IPS-18a (cell line): ENCODE results near the gene VCL.
"Not testable (repeated sequence)": the region's sequence is repeated elsewhere in the genome, so short reads cannot be mapped to it uniquely, and the experiment has no call there.

Experiments
- H3K27ac ChIP-seq: one replicate; pipeline ENCODE4 v1.5.1; 2013; ENCODE audit warnings: low read length
- H3K27me3 ChIP-seq: one replicate; pipeline ENCODE4 v1.6.1; 2013; ENCODE audit warnings: mild to moderate bottlenecking, low read length; ENCODE audit not compliant: control insufficient read depth, insufficient read depth
- H3K36me3 ChIP-seq: one replicate; pipeline ENCODE4 v1.6.1; 2013; ENCODE audit warnings: low read depth, low read length; ENCODE audit not compliant: control insufficient read depth
- H3K4me1 ChIP-seq: one replicate; pipeline ENCODE4 v1.6.1; 2013; ENCODE audit warnings: low read depth, low read length; ENCODE audit not compliant: control insufficient read depth
- H3K4me3 ChIP-seq: one replicate; pipeline ENCODE4 v1.5.1; 2013; ENCODE audit warnings: low read length
- H3K9ac ChIP-seq: one replicate; pipeline ENCODE4 v1.6.1; 2013; ENCODE audit warnings: mild to moderate bottlenecking, low read length, moderate library complexity
- H3K9me3 ChIP-seq: one replicate; pipeline ENCODE4 v1.6.1; 2013; ENCODE audit warnings: low read depth, low read length; ENCODE audit not compliant: control insufficient read depth

The VCL gene

GRCh38 chr10:74013004-74013403, 15.1 kb downstream of the VCL start:
- Histone ChIP-seq H3K27ac (no peak overlapping the region), H3K9me3 (no peaks in the 10 kb centered on the region), H3K4me1 (peaks cover 21% of the 10 kb centered on the region), H3K9ac (no peak overlapping the region), H3K4me3 (no peak overlapping the region), H3K27me3 (no peaks in the 10 kb centered on the region), H3K36me3 (peaks cover 6% of the 10 kb centered on the region)

DNA sequence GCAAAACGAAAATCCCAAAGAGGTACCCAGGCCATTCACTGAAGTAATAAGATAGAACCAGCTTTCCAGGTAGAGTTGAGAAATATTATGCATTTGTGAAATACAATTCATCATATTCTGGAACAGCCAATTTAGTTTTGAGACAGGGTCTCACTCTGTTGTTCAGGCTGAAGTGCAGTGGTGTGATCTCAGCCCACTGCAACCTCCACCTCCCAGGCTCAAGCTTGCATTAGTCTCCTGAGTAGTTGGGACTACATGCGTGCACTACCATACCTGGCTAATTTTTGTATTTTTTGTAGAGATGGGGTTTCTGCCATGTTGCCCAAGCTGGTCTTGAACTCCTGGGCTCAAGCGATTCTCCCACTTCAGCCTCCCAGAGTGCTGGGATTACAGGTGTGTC, 16.7 kb downstream of the VCL start:
- H3K9ac ChIP-seq, H3K4me3 ChIP-seq, H3K27me3 ChIP-seq, H3K27ac ChIP-seq, H3K9me3 ChIP-seq: not testable (repeated sequence)
- H3K4me1 ChIP-seq = peaks cover 16% of the 10 kb centered on the region
- H3K36me3 ChIP-seq = peaks cover 13% of the 10 kb centered on the region

DNA sequence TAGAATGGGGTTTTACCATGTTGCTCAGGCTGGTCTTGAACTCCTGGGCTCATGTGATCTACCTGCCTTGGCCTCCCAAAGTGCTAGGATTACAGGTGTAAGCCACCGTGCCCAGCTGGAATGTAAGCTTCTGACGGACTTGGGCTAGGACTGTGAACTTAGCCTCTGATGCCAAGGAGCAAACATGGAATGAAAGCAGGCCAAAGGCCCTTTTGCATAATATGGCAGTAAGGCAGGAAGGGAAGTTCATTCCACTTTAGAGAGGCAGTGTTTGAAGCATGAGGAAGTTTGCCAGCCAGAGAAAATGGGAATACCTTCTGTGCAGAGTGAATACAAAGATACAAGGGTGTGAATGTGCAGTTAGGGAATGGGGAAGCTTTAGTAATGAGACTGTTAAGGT, 20.3 kb downstream of the VCL start:
- Histone ChIP-seq H3K4me3 (no peak overlapping the region), H3K9me3 (no peaks in the 10 kb centered on the region), H3K4me1 (peaks cover 3% of the 10 kb centered on the region), H3K27me3 (no peaks in the 10 kb centered on the region), H3K36me3 (peaks cover 18% of the 10 kb centered on the region), H3K9ac (no peak overlapping the region), H3K27ac (no peak overlapping the region)

- Histone ChIP-seq H3K4me1 (peaks cover 7% of the 10 kb centered on the region), H3K27ac (no peak overlapping the region), H3K4me3 (no peak overlapping the region), H3K27me3 (no peaks in the 10 kb centered on the region), H3K9me3 (no peaks in the 10 kb centered on the region), H3K36me3 (peaks cover 18% of the 10 kb centered on the region), H3K9ac (no peak overlapping the region)
Observed at GRCh38 chr10:74021248-74022055, 23.5 kb downstream of the VCL start.

GRCh38 chr10:74022926-74023629, 25.2 kb downstream of the VCL start:
- no peak overlapping the region for H3K9ac ChIP-seq
- H3K36me3 ChIP-seq = peaks cover 18% of the 10 kb centered on the region
- H3K27ac ChIP-seq = no peak overlapping the region
- H3K27me3 ChIP-seq = no peaks in the 10 kb centered on the region
- H3K9me3 ChIP-seq = no peaks in the 10 kb centered on the region
- H3K4me3 ChIP-seq = no peak overlapping the region
- peaks cover 7% of the 10 kb centered on the region for H3K4me1 ChIP-seq

DNA sequence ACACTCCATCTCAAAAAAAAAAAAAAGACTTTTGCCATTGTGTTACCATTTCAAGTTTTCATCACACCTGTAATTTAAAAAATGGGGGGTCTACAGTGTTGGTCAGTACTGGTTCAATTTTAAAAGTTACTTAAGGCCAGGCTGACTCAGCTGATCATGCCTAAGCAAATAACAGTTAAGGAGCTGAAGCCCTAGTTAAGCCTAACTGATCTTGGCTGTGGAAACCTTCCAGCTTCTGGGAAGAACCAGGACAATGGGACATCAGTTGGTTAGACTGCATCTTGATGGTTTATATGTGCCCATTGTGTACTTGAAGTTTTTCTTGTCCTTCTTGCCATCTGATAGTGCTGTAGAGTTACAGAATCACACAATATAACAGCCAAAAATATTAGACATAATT, 26.7 kb downstream of the VCL start:
- Histone ChIP-seq H3K4me3 (no peak overlapping the region), H3K4me1 (peaks cover 3% of the 10 kb centered on the region), H3K9me3 (no peaks in the 10 kb centered on the region), H3K9ac (no peak overlapping the region), H3K36me3 (peaks cover 11% of the 10 kb centered on the region), H3K27me3 (no peaks in the 10 kb centered on the region), H3K27ac (no peak overlapping the region)

- no peaks in the 10 kb centered on the region for H3K27me3 ChIP-seq
- H3K4me3 ChIP-seq = no peak overlapping the region
- H3K9ac ChIP-seq = no peak overlapping the region
- peaks cover 11% of the 10 kb centered on the region for H3K36me3 ChIP-seq
- no peak overlapping the region for H3K27ac ChIP-seq
- H3K4me1 ChIP-seq = peaks cover 10% of the 10 kb centered on the region
- H3K9me3 ChIP-seq = no peaks in the 10 kb centered on the region
Observed at GRCh38 chr10:74025380-74025978, 27.6 kb downstream of the VCL start.

DNA sequence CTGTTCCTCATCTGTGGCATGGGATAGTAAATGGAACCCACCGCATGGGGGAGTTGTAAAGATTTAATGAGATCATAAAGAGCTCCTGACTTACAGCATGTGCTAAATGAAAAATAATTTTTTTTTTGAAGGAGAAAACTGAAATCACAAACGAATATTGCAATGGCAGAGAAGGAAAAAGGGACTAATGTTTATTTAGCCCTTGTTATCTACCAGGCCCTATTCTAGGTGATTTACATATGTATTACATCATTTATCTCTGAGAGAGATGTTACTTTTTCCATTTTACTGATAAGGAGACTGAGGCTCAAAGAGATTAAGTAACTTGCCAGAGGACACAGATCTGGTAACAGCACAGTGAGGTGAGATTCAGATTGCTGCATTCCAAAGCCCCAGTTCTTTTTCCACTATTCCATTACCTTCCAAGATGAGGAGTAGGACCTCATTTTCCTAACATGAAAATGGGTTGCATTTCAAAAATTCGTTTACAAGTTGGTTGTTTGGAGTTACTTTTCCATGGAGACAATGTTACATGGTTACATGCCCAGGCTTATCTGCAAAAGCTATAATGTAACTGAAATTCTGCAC, 28.6 kb downstream of the VCL start:
- H3K9me3 ChIP-seq = no peaks in the 10 kb centered on the region
- H3K27ac ChIP-seq = no peak overlapping the region
- no peak overlapping the region for H3K4me3 ChIP-seq
- H3K36me3 ChIP-seq = peaks cover 15% of the 10 kb centered on the region
- peaks cover 19% of the 10 kb centered on the region for H3K4me1 ChIP-seq
- H3K9ac ChIP-seq = no peak overlapping the region
- H3K27me3 ChIP-seq = no peaks in the 10 kb centered on the region

- Histone ChIP-seq H3K4me1 (peaks cover 19% of the 10 kb centered on the region), H3K27me3 (no peaks in the 10 kb centered on the region), H3K9ac (no peak overlapping the region), H3K36me3 (peaks cover 15% of the 10 kb centered on the region), H3K4me3 (no peak overlapping the region), H3K9me3 (no peaks in the 10 kb centered on the region), H3K27ac (no peak overlapping the region)
Observed at GRCh38 chr10:74027702-74028101, 29.8 kb downstream of the VCL start.

DNA sequence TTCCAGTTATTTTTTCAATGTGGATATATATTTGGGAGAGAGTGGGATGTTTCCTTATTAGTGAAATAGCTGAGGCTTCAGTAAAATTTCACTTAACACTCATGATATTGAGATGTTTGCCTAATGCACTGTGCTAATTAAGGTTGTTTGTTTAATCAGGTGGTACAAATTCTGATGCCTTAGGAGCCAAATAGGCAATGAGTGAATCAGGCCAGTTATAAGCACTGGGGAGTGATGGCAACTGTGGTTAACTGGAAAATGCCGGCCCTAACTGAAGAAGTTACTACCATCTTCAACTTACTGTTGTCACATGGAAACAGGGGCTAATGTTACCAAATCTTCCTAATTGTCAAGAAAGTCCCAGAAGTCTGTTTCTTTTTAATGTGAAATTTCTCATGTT, 32.0 kb downstream of the VCL start:
- H3K36me3 ChIP-seq = peaks cover 4% of the 10 kb centered on the region

GRCh38 chr10:74032208-74032607, 34.3 kb downstream of the VCL start:
- H3K9ac ChIP-seq, H3K9me3 ChIP-seq, H3K36me3 ChIP-seq, H3K4me3 ChIP-seq, H3K27me3 ChIP-seq, H3K27ac ChIP-seq: not testable (repeated sequence)
- peaks cover 34% of the 10 kb centered on the region for H3K4me1 ChIP-seq

More for the DNA sequence above, 32.0 kb downstream of the VCL start:
- Histone ChIP-seq H3K9me3 (no peaks in the 10 kb centered on the region), H3K27ac (no peak overlapping the region), H3K4me1 (peaks cover 31% of the 10 kb centered on the region), H3K27me3 (no peaks in the 10 kb centered on the region), H3K9ac (no peak overlapping the region), H3K4me3 (no peak overlapping the region)
